Fibroblast of peridontal ligament (primary cell): ENCODE data around the gene SYNM.
A peak's percentile ranks its signal among the peaks of the same experiment; 100 is the strongest.

Experiments
- DNase-seq: peaks from one replicate; pipeline ENCODE4 v3.0.0-alpha.2; 2010; ENCODE audit errors: extremely low read depth

Gene SYNM

DNA sequence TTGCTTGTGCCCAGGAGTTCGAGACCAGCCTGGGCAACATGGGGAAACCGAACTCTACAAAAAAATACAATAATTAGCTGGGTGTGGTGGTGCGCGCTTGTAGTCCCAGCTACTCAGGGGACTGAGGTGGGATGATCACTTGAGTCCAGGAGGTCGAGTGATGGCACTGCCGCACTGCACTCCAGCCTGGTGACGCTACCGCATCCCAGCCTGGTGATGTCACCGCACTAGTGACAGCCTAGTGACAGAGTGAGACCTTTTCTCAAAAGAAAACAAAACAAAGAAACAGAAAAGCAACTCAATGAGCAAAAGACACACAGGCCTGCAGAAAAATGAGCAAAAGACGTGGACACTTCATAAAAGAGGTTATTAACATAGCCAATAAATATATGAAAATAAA lies 19.9 kb upstream of the SYNM start:
- DNase-seq = no peak

DNA sequence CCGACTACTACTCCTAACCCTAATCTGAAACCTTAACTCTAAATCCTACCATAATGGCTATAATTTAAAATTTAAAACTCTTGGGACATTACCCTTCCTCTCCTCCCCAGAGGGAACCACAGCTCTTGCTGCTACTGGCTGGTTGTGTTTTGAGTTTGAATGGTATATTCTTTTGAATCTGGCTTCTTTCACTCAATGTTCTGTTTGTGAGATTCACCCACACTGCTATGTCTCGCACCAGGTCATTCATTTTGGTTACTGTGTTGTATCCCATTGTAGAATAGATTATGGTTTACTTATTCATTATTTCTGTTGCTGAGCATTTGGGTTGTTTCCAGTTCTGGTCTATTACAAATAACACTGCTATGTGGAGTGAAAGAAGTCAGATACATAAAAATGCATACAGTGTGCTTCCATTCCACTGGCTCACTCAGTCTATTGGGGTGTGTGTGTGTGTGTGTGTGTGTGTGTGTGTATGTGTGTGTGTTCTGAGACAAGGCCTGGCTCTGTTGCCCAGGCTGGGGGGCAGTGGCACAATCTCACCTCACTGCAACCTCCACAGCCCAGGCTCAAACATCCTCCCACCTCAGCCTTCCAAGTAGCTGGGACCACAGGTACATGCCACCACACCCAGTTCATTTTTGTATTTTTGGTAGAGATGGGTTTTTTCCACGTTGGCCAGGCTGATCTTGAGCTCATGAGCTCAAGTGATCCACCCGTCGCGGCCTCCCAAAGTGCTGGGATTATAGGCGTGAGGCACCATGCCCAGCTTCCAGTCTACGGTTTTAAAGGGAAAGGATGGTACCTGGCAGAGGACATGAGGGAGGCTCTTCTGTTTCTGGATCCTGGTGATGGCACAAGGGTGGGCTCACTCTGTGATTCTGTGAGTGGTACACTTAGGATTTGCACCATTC lies 19.2 kb upstream of the SYNM start:
- peak; percentile 75 for DNase-seq

DNA sequence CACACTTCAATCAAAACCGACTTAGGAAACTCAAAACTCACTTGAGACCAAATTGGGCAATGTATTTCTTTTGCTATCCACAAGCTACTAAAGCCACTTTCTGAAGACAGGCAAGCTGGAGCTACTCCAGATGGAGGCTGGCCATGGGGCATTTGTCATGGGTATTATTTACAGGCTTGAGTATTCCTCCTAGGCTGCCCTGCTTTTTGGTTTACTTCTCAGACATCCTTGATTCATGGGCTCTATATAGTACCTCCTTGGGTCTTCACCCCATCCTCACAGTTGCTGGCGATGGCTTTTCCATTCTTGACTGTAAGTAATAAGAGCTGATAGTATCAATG lies 18.6 kb upstream of the SYNM start:
- peak; percentile 13 for DNase-seq

DNA sequence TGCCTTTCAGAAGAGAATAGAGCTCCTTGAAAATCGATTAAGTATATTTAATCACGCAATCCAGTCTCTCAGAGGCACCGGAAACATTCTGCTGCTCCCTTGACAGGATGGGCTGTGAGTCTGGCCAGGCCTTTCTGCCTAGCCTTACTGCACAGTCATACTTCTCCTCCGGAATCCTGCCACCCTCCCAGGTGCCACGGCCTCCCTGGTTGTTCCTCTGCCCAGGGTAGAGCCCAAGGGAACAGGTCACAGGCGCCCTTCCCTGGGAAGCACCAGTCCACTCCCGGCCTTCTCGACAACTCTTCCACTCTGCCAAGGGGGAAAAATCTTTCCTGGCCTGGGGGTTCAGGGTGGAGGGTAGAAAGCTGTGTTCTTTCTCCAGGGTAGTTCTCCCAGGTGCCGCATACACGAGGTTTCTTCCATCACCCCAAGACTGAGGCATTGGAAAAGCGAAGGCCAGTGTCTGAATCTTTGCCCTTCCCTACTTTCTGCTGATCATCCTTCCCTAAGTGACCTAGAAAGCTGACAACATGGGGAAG lies 17.4 kb upstream of the SYNM start:
- DNase-seq = no peak

DNA sequence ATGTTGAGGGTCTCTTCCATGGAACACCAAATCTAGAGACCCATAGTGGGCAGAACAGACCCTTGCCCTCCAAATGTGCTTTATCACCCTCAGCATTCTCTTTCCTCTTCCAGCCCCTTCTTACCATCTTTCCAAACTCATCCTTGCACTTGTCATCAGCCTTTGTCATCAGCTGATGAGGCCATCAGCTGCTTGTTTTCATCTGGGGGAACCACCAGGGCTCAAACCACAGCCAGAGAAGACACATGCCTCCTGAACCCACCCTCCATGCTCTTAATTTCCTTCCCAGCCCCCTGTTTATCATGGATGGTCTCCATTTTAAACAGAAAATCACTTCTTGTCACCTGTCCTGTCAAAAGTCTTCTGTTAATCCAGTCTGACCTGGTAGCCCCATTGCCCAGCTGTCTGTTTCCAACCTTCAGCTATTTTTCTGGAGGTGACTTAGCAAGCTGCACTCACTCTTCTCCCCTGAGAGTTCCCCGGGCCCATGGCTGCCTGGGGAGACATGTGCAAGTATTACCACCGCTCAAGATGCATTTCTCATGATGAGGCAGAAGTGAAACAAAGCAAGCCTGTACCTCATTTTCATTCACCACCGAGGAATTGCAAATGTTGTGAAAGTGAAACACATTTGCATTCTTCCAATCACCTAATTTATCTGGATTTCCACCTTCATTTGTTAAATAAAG lies 14.7 kb upstream of the SYNM start:
- no peak for DNase-seq

DNA sequence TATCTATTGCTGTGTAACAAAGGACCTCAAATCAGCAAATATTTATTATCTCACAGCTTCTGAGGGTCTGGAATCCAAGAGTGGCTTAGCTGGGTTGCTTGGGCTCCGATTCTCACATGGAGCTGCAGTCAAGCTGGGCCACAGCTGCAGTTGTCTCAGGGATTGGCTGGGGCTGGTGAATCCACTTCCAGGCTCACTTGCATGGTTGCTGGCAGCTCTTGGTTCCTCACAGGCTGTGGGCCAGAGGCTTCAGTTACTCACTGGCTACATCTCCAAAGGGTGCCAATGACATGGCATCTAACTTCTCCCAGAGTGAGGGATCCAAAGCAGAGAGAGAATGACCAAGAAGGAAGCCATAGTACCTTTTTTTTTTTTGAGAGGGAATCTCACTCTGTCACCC lies 13.9 kb upstream of the SYNM start:
- no peak for DNase-seq

DNA sequence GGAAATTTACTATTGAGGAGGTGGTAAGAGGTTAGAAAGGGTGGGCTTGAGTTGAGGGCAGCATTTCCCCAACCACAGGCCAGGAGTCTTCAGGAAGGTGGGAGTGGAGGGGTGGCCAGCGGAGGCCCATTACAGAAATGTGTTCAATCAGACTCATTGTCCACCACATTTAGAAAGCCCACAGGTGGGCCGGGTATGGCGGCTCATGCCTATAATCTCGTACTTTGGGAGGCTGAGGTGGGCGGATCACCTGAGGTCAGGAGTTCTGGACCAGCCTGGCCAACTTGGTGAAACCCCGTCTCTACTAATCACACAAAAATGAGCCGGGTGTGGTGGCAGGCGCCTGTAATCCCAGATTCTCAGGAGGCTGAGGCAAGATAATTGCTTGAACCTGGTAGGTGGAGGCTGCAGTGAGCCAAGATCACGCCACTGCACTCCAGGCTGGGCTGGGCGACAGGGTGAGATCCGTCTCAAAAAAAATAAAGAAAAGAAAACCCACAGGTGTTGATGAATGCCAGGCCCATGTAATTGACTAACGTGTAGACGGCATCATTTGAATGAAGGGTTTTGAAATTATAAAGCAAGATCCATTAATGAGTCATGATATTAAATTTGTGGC lies 12.2 kb upstream of the SYNM start:
- no peak for DNase-seq

DNA sequence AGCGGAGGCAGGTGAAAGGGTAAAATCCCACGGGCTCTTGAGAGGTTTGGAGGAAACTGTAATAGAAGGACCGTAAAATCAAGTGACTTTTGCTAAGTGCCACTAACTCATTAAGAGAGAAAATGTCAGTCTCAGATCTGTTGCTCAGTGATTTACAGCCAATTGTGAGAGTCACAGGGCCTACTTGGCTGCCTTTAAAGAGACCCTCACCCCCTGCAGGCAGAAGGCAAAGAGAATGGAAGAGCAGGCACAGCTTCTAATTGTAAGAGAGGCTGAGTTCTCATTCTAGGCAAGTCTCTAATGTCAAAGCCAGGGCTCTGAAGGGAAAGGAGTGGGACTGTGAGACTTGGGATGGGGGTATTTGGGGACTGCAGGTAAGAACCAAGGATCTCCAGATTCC lies 9.3 kb upstream of the SYNM start:
- no peak for DNase-seq

DNA sequence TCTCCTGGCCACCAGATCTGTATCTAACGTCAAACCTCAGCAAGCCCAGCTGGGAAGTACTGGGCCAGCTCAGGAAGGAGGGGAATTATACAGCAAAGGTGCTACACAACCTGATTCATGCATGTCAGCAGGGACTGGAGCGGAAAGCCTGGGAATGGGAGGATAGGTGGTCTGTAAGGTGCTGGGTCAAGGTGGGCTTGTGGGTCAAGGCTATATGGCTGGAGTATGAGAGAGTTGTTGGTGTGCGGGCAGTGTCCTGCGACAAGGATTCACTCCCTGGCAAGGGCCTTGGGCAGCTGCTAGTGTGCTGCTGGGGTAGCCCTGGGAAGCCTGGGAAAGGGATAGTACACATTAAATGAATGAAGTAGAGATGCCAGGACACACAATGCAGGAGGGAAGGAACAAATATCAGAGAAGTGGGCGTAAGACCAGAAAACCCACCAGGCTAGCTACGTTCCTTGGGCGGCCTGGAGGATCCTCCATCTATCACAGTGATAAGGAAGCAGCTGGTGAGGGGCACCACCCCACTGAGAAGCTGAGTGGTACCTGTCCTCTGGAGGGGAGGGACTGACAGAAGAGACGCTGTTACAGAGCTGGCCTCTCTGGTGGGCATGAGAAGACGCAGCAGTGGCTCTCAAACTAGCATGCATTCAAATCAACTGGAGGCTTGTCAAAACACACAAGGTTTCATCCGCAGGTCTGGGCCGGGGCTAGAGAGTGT lies 8.5 kb upstream of the SYNM start:
- DNase-seq = no peak

DNA sequence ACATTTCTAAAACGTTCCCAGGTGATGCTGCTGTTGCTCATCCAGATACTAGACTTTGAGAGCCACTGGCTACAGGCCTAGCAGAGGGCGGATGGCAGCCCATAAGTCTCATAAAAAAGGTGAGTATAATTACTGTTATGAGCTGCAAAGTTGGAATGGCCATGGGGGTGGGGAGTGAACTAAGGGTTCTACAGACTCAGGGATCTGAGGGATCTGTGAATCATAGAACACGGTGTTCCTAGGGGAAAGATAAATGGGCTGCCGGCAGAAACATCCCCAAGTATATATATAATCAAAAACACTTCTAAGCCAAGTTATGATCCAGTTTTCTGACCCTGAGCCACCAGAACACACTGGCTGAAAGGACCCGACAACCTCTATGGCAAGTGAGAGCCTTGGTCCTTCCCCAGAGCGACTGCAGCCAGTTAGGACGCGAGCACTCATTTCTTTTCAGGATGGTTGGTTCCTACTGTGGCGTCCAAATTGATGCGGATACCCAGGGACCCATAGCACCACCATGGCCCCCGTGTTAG lies 7.9 kb upstream of the SYNM start:
- no peak for DNase-seq

DNA sequence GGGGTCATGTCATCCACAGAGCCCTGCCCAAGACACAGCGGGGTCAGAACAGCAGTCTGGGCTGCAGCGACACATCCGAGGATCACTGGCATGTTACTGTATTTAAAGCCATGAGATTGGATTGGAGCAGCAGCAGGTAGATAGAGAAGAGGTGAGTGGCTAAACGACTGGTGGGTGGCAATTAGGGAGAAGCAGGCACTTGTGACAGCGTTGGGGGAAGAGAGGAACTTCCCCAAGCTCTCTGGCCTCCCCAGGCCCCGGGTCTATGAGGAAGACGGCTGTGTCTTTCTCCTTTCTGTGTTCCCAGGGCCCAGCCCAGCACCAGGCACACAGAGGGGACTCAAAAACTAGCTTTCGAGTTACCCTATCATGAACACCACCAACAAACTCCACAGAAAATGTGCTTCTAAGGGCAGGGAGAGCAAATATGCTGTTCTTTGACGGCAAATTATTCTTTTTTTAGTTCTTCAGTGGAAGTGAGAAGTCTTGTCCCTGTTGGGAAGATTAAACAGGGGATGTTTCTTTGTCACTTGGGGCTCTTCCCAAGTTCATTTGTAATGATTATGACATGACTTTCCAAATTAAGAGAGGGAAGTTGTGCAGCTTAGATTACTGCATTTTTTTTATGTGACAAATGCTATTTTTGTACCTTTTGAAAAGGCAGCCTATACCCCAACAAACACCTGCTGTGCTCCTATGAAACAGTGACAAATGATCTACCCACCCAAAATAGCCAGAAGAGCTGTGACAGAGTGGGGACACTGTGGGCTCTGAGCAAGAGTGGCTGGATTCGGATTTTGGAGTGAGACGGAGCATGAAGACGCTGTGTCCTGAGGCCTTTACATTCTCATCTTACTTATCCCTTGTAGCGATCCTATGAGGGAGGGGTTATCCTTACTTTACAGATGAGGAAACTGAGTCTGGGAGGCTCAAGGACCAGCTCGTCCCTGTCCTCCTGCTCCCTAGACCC lies 7.2 kb upstream of the SYNM start:
- no peak for DNase-seq

DNA sequence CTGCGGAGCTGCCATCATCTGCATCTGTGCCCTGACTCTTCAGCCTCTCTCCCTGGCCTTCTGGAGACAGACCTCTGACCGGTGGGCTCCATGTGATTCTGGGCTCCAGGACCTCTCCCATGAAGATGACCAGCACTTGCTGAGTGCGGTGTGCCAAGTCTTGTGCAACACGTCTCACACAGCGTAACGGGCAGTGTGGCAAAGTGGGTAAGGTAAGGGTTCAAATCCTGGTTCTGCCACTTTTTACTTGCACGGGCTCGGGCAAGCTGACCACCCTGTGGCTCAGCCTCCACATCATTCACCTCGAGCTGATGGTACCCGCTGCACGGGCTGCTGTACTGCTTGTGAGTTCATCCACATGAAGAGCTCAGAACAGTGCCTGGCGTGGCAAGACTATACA lies 6.5 kb upstream of the SYNM start:
- DNase-seq = no peak

DNA sequence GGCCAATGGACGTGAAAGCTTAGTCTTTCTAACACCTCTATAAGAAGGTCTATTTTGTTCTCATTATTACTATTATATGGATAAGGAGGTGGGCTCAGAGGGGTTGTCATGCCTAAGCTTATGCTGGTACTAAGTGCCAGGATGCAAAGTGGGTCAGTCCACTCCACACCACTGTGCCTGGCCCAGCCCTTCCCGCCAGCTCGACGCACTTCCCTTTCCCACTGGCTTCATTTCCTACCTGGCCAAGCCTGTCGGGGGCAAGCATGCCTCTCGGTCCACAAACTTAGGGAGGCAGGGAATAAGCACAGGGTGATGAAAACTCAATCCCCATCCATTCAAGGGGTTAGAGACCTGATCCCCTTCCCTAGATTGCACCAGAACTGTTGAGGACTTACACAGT lies 5.9 kb upstream of the SYNM start:
- no peak for DNase-seq

DNA sequence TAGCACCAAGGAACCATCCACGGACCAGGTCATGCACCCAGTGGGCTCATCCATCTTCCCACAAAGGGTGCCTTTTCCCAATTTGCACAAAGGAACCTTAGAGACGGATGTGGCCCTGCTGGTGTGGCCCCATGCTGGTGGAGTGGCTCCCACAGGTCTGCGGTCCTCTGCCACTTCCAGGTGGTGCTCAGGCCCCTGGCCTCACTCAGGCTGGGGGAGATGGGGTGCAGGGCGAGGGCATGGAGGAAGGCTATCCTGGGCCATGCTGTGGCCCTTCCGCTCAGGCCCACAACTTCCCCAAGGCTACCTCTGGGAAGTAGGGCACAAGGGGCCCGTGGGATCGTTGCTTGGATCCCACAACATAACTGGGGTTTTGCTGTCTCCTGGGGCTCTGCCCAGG lies 5.2 kb upstream of the SYNM start:
- DNase-seq = no peak

DNA sequence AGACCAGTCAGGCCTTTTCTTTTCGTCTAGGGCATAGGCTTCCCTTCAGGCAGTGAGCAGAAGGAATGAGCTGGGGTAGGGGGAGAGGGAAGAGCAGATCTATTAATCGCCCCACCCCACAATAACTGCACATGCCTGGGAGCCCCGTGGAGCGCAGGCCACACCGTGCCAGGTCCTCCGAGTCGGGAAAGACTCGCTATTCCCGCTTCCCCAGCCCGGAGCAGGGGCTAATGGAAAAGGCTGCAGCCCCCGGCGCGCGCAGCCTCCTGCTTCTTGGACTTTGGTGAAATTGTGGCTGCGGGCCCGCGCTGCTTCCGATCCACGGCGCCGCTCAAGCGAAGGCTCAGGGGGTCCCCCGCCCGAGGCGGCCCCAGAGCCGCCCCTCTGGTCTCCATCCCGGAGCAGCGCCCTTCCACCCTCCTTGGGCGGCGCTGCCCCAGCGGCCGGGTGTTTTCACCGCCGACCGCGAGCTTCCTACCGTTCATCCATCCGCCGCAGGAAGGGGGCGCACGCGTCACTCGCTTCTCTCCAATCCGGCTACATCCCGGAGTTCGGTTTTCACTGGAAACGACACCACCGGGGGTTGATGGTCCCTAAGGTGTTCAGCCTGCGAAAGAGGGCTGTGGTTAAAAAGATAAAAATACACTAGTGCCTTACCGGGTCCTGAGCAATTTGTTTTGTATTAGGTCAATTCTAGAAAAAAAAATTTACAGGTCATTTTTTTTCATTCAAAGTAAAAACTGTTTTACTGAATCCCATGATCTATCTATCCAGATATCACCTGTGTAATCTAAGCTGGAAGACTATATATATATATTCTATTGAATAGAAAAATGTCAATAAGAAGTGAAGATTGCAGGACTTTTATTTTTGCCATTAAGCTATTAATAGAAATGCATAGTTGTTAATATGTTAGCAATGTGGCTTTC lies 4.4 kb upstream of the SYNM start:
- peak; percentile 67 for DNase-seq

DNA sequence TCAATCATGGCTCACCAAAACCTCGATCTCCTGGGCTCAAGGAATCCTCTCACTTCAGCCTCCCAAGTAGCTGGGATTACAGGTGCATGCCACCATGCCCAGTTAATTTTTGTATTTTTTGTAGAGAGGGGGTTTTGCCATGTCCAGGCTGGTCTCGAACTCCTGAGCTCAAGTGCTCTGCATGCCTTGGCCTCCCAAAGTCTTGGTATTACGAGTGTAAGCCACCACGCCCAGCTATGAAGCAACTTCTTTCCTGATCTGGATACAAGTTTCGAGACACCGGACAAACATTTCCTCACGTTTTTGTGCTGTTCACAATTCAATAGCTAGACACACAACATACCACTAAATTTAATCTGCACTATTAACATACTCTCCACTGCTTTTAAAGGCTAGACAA lies 3.4 kb upstream of the SYNM start:
- DNase-seq = no peak

DNA sequence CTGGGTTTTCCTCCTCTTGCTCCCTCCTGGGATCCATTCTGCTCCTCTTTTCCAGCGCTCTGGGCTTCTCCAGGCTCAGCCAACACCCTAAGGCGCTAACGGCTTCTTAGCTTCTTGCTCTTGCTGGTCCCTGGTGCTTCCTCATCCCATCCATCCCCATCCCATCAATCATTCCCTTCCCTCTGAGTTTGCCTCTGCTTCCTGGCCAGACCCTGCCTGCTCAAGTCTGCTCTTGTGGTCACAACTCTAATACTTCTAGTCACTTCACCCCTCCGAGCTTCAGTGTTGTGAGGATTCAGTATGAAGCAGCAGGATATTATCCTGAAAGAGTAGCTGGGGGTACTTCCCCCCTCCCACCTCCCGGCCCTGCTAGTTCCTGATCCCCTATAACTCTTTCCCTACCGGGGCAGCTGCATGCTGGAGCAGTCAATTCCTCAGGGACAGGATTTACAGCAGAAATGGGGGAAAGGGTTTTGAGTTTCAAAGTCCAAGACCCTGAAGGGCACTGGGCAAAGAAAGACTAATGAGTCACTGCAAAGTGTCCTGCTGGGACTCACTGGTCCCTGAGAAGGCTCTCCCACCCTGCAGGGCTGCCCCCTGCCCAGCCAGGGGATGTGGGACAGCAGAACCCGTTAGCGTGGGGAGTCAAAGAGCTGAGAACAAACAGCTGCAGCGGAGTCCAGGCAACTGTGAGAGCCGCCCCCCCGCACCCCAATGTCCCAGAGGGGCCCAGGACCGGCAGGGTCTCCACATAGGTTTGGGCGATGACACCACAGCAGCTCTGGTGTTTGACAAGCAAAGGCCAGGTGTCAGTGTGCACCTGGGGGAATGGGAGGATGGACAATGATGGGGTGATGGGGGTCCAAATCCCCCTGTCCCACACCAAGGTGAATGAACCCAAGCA lies 2.3 kb upstream of the SYNM start:
- DNase-seq = no peak

DNA sequence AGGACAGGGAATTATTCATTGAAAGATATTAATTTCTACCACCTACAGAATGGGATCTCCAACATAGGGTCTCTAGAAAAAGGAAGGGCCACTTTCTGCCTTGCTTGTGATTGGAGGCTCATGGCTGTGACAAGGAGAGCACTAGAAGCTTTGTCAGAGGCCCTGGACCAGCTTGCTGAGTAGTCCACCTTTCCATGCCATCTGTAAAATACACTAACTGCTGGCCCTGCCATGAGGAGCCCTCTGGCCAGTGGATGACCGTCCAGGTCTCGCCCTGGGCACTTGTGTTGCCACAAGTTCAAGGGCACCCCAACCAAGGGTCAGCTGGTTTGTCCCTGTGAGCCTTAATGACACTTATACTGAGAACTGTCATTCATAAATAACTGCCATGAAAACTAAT lies 1.6 kb upstream of the SYNM start:
- no peak for DNase-seq
